Measurements from ENCODE around the gene ST6GAL1.
"Not testable (repeated sequence)": the region's sequence is repeated elsewhere in the genome, so short reads cannot be mapped to it uniquely, and the experiment has no call there.

The ST6GAL1 gene

GRCh38 chr3:186946756-186947375 lies 16.5 kb downstream of the ST6GAL1 start:
- peak; percentile 50 for DNase-seq

GRCh38 chr3:186949281-186949982 lies 19.1 kb downstream of the ST6GAL1 start:
- DNase-seq: no peak

- no peak for DNase-seq
Measured at GRCh38 chr3:186950402-186951093, 20.2 kb downstream of the ST6GAL1 start.

GRCh38 chr3:186951640-186952552 lies 21.6 kb downstream of the ST6GAL1 start:
- DNase-seq: no peak

- DNase-seq: no peak
Measured at GRCh38 chr3:186953011-186953487, 22.7 kb downstream of the ST6GAL1 start.

GRCh38 chr3:186953992-186954699 lies 23.8 kb downstream of the ST6GAL1 start:
- not testable (repeated sequence) for DNase-seq

- DNase-seq: no peak
Measured at GRCh38 chr3:186955898-186956696, 25.8 kb downstream of the ST6GAL1 start.

GRCh38 chr3:186959029-186959624 lies 28.8 kb downstream of the ST6GAL1 start:
- DNase-seq: no peak

GRCh38 chr3:186960347-186960746 lies 30.0 kb downstream of the ST6GAL1 start:
- no peak for DNase-seq

- no peak for DNase-seq
Measured at GRCh38 chr3:186962445-186962844, 32.1 kb downstream of the ST6GAL1 start.

- DNase-seq: no peak
Measured at GRCh38 chr3:186963636-186964035, 33.3 kb downstream of the ST6GAL1 start.

GRCh38 chr3:186964071-186964470 lies 33.7 kb downstream of the ST6GAL1 start:
- no peak for DNase-seq

- no peak for DNase-seq
Measured at GRCh38 chr3:186964616-186965015, 34.3 kb downstream of the ST6GAL1 start.

- no peak for DNase-seq
Measured at GRCh38 chr3:186965141-186965879, 35.0 kb downstream of the ST6GAL1 start.

- no peak for DNase-seq
Measured at GRCh38 chr3:186966406-186966805, 36.1 kb downstream of the ST6GAL1 start.

GRCh38 chr3:186967236-186967635 lies 36.9 kb downstream of the ST6GAL1 start:
- DNase-seq: not testable (repeated sequence)

- DNase-seq: peak; percentile 9
Measured at GRCh38 chr3:186967686-186968085, 37.4 kb downstream of the ST6GAL1 start.

- no peak for DNase-seq
Measured at GRCh38 chr3:186969607-186970006, 39.3 kb downstream of the ST6GAL1 start.

GRCh38 chr3:186971106-186971505 lies 40.8 kb downstream of the ST6GAL1 start:
- not testable (repeated sequence) for DNase-seq

GRCh38 chr3:186971578-186971977 lies 41.3 kb downstream of the ST6GAL1 start:
- no peak for DNase-seq
